ENCODE data around the gene SMIM38. TPM values are rescaled to one million over a fixed set of nuclear protein-coding genes. Genes with fewer than 3 reads are reported as not detected.
"Not testable (repeated sequence)": the region's sequence is repeated elsewhere in the genome, so short reads cannot be mapped to it uniquely, and the experiment has no call there.

The SMIM38 gene
- total RNA-seq, 1 donor from 2014 or later: 0.74 TPM

DNA sequence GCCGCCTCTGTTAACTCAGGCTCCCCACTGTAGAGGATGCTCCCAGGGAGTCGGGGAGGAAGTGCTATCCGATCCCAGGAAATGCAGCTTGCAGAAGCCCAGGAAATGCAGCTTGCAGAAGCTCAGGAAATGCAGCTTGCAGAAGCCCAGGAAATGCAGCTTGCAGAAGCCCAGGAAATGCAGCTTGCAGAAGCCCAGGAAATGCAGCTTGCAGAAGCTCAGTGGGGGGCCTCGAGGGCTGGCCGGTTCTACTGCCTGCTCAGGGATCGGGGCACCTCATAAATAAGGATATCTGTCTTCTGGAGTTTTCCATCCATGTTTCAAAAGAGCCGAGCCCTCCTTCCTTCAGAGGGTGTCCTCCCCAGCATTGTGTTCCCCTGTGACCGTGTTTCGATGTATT is 25.1 kb upstream of the SMIM38 start:
- H3K9me3 ChIP-seq: no peaks in the 10 kb centered on the region
- TF ChIP-seq POLR2AphosphoS5 (IDR thresholded peaks at IDR 0.05; ENCODE audit: insufficient read depth in 1 of 2, low read depth in 1 of 2) (no peak), POLR2A (IDR thresholded peaks at IDR 0.05) (no peak)
- TF ChIP-seq, protein P1, sequence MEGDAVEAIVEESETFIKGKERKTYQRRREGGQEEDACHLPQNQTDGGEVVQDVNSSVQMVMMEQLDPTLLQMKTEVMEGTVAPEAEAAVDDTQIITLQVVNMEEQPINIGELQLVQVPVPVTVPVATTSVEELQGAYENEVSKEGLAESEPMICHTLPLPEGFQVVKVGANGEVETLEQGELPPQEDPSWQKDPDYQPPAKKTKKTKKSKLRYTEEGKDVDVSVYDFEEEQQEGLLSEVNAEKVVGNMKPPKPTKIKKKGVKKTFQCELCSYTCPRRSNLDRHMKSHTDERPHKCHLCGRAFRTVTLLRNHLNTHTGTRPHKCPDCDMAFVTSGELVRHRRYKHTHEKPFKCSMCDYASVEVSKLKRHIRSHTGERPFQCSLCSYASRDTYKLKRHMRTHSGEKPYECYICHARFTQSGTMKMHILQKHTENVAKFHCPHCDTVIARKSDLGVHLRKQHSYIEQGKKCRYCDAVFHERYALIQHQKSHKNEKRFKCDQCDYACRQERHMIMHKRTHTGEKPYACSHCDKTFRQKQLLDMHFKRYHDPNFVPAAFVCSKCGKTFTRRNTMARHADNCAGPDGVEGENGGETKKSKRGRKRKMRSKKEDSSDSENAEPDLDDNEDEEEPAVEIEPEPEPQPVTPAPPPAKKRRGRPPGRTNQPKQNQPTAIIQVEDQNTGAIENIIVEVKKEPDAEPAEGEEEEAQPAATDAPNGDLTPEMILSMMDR (IDR thresholded peaks at IDR 0.05): no peak
- no peak overlapping the region for H3K4me3 ChIP-seq
- no peaks in the 10 kb centered on the region for H3K4me1 ChIP-seq
- no peaks in the 10 kb centered on the region for H3K36me3 ChIP-seq
- no peak overlapping the region for H3K27ac ChIP-seq
- no peak for DNase-seq (ENCODE audit: extremely low spot score in 2 of 2)
- H3K27me3 ChIP-seq: no peaks in the 10 kb centered on the region
- intact Hi-C loops (cut with DNase I): no loop called here

DNA sequence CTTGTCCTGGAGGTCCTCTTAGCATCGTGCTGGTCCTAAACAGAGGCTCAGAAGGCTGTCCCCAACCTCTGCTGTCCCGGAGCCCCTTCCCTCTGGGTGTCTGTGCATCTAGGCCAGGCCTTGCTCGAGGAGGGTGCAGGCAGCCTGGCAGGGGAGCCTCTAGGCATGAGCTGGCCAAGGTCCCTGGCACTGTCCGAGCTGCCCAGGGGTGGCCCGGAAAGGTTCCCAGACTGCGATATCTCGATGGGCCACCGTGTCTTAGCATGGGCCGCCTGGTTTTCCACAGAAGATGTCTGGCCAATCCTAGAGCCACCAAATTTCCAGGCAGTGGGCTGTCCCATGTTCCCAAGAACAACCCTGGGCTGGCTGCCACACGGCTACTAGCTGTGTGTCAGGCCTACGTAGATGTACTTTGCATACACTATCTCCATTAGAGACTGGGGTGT is 24.6 kb upstream of the SMIM38 start:
- no peak overlapping the region for H3K27ac ChIP-seq
- TF ChIP-seq POLR2AphosphoS5 (IDR thresholded peaks at IDR 0.05; ENCODE audit: insufficient read depth in 1 of 2, low read depth in 1 of 2): peak in 1 of 2 donors; percentile 8
- TF ChIP-seq, protein P1 (IDR thresholded peaks at IDR 0.05): no peak
- H3K4me1 ChIP-seq: no peaks in the 10 kb centered on the region
- no peak overlapping the region for H3K4me3 ChIP-seq
- no peaks in the 10 kb centered on the region for H3K27me3 ChIP-seq
- intact Hi-C loops (cut with DNase I): no loop called here
- H3K9me3 ChIP-seq: no peaks in the 10 kb centered on the region
- no peaks in the 10 kb centered on the region for H3K36me3 ChIP-seq
- DNase-seq (ENCODE audit: extremely low spot score in 2 of 2): no peak

GRCh38 chr11:69131644-69132300 is 24.0 kb upstream of the SMIM38 start:
- H3K27me3 ChIP-seq: no peaks in the 10 kb centered on the region
- no peak overlapping the region for H3K4me3 ChIP-seq
- no peak overlapping the region for H3K27ac ChIP-seq
- no peaks in the 10 kb centered on the region for H3K9me3 ChIP-seq
- intact Hi-C loops (cut with DNase I): no loop called here
- no peaks in the 10 kb centered on the region for H3K36me3 ChIP-seq
- H3K4me1 ChIP-seq: no peaks in the 10 kb centered on the region
- TF ChIP-seq, protein P1 (IDR thresholded peaks at IDR 0.05): peak; percentile 49 to 72 (median 50)
- TF ChIP-seq POLR2AphosphoS5 (IDR thresholded peaks at IDR 0.05; ENCODE audit: insufficient read depth in 1 of 2, low read depth in 1 of 2) (peak; percentile 15 to 39), POLR2A (IDR thresholded peaks at IDR 0.05) (no peak)
- DNase-seq (ENCODE audit: extremely low spot score in 2 of 2): no peak

DNA sequence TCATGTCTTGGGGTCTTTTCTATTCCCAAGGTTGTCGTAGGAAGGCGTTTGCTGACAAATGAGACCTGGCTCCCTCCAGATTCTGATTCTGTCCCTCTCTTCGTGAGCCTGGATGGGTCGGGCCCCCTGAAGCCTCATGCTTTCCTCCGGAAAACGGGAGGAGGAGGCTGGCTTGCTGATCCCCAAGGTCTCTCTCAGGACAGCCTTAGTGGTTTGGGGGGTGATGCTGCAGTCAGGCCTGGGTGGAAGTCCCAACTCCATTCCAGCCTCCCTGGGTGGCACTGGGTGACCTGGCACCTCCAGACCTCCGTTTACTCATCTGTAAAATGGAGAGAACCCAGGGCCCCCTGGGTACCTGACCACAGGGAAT is 23.4 kb upstream of the SMIM38 start:
- no peak for DNase-seq (ENCODE audit: extremely low spot score in 2 of 2)
- Histone ChIP-seq H3K27me3 (no peaks in the 10 kb centered on the region), H3K4me1 (no peaks in the 10 kb centered on the region), H3K36me3 (no peaks in the 10 kb centered on the region), H3K4me3 (no peak overlapping the region), H3K27ac (no peak overlapping the region), H3K9me3 (no peaks in the 10 kb centered on the region)
- TF ChIP-seq POLR2A (IDR thresholded peaks at IDR 0.05): no peak
- TF ChIP-seq, protein P1 (IDR thresholded peaks at IDR 0.05): no peak
- intact Hi-C loops (cut with DNase I): no loop called here

DNA sequence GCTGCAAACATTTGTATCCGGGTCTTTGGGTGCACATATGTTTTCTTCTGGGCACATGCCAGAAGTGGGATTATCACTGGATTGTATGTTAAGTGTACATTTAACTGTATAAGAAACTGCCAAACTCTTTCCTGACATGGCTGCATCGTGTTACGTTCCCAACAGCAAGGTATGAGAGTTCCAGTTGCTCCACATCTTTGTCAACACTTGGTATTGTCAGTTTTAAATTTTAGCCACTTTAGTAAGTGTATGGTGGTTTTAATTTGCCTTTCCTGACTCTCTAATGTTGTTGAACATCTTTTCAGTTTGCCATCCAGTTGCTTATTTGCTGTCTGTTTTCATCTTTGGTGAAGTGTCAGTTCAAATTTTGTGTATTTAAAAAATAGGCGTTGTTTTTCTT is 22.5 kb upstream of the SMIM38 start:
- TF ChIP-seq POLR2AphosphoS5 (IDR thresholded peaks at IDR 0.05; ENCODE audit: insufficient read depth in 1 of 2, low read depth in 1 of 2) (no peak), POLR2A (IDR thresholded peaks at IDR 0.05) (no peak)
- TF ChIP-seq, protein P1 (IDR thresholded peaks at IDR 0.05): no peak
- Histone ChIP-seq H3K36me3 (no peaks in the 10 kb centered on the region), H3K4me3 (no peak overlapping the region), H3K9me3 (no peaks in the 10 kb centered on the region), H3K4me1 (no peaks in the 10 kb centered on the region), H3K27me3 (no peaks in the 10 kb centered on the region), H3K27ac (no peak overlapping the region)
- intact Hi-C loops (cut with DNase I): no loop called here
- no peak for DNase-seq (ENCODE audit: extremely low spot score in 2 of 2)

DNA sequence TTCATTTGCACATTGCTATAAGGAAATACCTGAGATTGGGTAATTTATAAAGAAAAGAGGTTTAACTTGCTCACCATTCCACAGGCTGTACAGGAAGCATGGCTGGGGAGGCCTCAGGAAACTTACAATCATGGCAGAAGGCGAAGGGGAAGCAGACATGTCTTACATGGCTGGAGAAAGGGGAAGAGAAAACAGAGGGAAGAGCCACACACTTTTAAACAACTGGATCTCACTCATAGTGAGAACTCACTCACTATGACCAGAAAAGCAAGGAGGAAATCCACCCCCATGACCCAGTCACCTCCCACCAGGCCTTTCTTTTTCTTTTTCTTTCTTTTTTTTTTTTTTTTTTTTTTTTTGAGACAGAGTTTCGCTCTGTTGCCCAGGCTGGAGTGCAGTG is 21.6 kb upstream of the SMIM38 start:
- DNase-seq (ENCODE audit: extremely low spot score in 2 of 2); intact Hi-C loops (cut with DNase I); H3K4me3 ChIP-seq; H3K27me3 ChIP-seq; H3K27ac ChIP-seq; H3K36me3 ChIP-seq; H3K4me1 ChIP-seq; H3K9me3 ChIP-seq: not testable (repeated sequence)
